Measurements from ENCODE around the gene PYY.

The PYY gene

DNA sequence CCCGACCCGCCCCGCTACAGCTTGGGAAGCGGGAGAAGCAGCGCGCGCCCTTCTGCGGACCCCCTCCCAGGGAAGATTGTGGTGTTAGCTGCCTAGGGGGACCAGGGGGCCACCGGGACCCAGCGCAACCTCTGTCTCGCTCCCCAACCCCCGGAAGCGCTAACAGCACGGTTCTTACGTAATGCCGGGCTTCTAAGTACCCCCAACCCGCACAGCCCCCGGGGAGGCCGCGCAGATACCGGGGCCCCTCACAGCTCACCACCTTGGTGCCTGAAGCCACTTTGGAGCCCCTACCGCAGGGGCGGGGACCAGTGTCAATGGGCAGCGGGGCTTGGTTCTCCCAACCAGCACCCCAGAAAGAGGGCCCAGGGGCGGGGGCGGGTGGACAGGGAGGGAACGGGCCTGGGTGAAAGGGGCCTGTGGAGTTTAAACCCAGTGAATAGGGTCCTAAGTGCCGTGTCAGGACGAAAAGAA lies 46.8 kb downstream of the PYY start:
- TF ChIP-seq REST (IDR thresholded peaks at IDR 0.05; ENCODE audit: low read depth) (no peak), YY1 (IDR thresholded peaks at IDR 0.05; ENCODE audit: low read depth) (no peak), USF1 (IDR thresholded peaks at IDR 0.05) (no peak), EP300 (IDR thresholded peaks at IDR 0.05; ENCODE audit: borderline replicate concordance) (no peak), ZBTB7A (IDR thresholded peaks at IDR 0.05; ENCODE audit: low read depth) (no peak; the same call in 1 of the 2 replicates), CEBPB (IDR thresholded peaks at IDR 0.05) (0 out of 2 replicates have a peak, but pooled peaks have one; percentile 9)

DNA sequence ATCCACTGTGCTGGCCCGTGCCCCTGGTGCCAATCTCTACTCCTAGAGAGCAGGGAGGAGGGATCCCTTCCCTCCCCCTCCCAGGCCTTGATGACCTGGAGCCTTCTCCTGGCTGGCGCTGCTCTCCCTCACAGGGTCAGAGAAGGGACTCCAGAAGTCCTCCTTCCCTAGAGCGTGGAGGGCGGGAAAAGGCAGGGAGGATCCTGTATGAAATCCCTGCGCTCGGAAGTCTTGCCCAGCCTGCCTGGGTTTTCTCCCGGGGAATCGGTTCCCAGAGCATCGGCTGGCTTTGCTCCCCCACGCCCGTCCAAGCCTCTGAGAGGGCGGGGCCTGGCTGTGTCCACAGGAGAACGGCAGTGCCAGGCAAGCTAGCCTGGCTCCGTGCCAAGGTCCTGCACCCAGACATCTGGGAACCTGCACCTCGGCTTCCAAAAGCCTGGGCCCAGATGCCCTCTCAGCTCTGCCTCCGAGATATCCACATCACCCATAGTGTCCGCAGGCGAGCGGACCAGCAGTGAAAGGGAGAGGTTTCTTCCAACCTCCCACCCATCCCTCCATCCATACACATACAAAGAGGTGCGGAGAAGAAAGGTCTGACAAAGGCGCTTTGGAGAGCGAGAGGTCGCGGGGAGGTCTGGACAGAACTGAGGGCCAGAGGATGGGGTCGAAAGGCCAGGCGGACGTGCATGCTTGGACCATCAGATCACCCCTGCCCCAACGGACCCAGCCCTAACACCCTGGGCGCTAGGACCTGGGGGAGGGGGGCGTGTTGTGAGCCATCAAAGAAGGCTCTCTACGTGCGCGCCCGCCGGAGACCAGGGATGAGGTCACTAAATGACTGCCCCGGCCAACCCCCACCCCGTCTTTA lies 47.5 kb downstream of the PYY start:
- no peak for TF ChIP-seq YY1 (IDR thresholded peaks at IDR 0.05; ENCODE audit: low read depth)
- TF ChIP-seq, protein P1, sequence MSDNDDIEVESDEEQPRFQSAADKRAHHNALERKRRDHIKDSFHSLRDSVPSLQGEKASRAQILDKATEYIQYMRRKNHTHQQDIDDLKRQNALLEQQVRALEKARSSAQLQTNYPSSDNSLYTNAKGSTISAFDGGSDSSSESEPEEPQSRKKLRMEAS (IDR thresholded peaks at IDR 0.05), result peak; percentile 66; the same call in 1 of the 2 replicates
- TF ChIP-seq TCF12 (IDR thresholded peaks at IDR 0.05; ENCODE audit: low read depth), result peak; percentile 40; the same call in 1 of the 2 replicates
- peak; percentile 86 for TF ChIP-seq NFIC (IDR thresholded peaks at IDR 0.05)
- TF ChIP-seq TEAD4 (IDR thresholded peaks at IDR 0.05), result no peak

DNA sequence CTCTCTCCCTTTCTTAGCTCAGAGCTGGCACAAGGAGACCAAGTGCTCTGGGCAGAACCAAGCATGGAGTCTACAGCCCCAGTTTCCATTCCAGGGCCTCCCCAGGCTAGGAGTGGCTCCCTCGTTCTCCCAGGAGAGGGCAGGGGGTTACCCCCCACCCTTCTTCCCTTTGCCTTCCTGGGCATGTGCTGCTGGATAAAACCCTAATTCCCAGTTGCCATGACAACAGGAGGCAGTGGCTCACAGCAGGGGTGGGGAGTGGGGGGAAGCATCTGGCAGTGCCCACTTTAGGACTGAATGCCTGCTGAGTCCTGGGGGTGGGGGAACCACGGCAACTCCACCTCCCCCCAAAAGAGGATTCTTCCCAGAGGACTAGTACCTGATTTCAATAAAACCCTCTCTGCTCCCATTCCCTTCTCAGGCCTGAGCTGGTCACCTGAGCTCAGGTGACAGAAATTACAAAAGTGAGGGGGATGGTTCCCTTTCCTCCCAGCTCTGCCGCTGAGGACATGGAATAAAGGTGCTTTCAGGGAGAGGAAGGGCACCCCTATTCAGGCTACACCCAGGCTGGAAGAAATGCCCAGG lies 48.2 kb downstream of the PYY start:
- TF ChIP-seq CREB1 (IDR thresholded peaks at IDR 0.05; ENCODE audit: low read depth), result no peak
- TF ChIP-seq EP300 (IDR thresholded peaks at IDR 0.05; ENCODE audit: borderline replicate concordance), result no peak
- no peak for TF ChIP-seq REST (IDR thresholded peaks at IDR 0.05; ENCODE audit: low read depth)
- no peak for TF ChIP-seq TCF12 (IDR thresholded peaks at IDR 0.05; ENCODE audit: low read depth)

Data from Ishikawa (cell line).